GM18907 (cell line): Measurements from ENCODE around the gene BRD7.

Experiments
- ATAC-seq: cut with Tn5 transposase; IDR thresholded peaks from one replicate; pipeline ENCODE4 v1.9.1; 2021; ENCODE audit warnings: mild to moderate bottlenecking, moderate library complexity; ENCODE audit not compliant: unreplicated experiment

BRD7 gene

DNA sequence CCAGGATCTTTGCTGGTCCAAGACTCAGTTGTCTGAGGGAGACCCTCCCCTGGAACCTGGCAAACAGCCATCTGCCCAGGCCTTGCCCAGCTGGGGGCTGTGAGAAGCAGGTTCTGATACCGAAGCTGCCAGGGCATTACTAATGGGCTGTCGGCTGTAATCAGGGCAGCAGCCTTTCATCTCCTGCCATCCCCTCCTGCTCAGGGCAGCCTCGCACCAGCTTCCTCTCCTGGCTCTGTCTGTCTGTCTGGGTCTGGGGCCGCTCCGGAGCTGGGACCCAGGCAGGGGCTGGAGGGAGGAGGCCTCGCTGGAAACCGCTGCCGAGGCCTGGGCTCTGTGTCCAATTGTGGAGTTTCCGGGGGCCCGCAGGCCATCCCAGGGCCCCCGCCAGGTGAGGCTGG lies 21.6 kb upstream of the BRD7 start:
- no peak for ATAC-seq

DNA sequence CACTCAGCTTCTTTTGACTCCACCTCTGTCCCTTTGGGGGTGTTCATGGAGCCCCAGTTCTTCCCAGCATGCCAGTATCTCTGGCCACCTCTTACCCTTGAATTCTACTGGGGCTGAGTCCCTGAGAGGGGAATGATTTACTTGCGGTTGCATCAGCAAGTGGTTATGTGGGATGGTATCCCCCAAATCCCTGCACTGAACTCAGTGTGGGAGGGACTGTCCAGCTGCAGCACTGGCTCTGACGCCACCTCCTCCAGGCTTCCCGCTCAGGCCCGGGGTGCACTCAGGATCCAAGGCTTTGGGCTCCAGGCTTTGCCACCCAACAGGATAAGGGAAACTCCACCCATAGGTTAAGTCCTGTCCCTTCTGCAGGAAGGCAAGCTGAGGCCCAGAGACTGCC lies 21.1 kb upstream of the BRD7 start:
- ATAC-seq = no peak

DNA sequence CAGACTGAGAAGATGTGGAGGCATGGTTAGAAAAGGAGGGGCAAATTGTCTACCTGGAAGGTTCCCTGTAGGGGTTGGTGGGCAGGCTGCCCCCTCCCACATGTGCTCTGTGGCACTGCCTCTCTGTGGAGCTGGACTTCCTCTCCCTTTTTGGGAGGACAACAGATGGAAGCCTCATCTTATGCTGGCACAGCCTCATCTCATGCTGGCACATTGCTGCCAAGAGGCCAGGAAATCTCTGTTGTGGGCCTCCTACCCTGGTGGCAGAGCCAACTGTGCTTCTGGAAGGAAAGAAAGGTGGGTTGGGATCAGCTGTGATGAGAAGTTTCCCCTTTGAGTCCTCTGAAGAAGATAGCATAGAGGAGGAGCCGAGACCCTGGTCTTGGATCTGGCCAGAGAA lies 19.7 kb upstream of the BRD7 start:
- ATAC-seq = no peak

DNA sequence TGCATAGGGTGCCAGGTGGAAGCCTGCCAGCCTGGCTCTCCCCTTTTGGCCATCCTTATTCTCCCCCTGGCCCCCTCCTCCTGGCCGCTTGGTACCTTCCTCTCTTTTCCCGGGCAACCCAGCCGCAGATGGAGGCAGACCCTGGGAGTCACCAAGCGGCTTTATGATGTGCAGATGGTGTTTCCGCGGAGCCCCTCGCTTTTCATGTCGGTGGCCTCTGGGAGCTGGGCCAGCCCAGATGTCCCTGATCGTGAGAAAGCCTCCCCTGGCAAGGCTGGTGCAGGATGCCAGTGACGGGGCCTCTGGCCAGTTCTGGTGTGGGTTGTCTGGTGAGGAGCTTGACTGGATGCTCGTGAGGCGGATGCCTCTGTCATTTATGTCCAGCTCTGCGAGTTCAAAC lies 18.0 kb upstream of the BRD7 start:
- ATAC-seq = no peak

DNA sequence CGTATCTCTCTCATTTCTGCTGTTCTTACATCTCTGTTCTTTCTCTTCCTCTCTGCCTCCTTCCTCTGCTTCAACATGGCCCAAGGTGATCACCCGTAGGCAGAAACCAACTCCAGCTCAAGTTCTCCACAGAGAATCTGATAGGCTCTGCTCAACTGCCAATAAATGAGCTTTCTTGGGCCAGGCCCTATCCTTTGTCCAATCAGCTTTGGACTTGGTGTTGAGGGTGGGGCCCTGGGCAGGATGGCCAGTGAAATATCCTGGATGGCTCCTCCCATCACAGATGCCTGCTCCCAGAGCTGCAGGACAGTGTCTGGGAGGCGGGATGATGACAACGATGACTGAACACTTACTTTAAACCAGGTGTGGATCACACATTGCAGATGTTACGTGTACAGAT lies 17.4 kb upstream of the BRD7 start:
- no peak for ATAC-seq

DNA sequence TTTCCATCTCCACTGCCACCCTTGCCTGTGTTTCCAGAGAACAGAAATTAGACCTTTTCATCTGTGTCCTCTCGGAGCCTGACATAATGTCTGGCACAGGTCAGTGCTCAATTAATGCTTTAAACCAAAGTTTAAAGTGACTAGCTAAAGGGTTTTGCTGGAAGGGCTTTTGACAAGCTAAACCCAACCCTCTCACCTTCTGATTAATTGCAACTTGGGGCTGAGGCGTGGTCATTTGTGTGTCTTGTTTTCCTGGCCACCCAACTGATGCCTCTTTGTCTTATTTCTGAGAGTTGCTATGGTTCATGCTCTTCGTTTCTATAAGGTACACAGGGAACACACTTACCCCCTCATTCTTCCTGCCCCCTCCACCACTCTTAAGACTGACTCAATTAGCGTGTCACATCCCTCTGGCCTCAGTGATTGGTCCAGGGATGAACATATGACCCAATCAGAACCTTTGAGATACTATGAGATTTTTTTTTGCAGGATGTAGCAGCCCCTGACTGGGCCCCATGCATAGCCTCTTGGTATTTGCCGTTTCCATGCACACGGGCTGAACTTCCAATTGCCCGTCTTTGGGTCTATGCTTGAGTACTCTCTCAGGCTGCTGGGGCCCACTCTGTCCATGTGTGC lies 15.8 kb upstream of the BRD7 start:
- ATAC-seq = no peak

DNA sequence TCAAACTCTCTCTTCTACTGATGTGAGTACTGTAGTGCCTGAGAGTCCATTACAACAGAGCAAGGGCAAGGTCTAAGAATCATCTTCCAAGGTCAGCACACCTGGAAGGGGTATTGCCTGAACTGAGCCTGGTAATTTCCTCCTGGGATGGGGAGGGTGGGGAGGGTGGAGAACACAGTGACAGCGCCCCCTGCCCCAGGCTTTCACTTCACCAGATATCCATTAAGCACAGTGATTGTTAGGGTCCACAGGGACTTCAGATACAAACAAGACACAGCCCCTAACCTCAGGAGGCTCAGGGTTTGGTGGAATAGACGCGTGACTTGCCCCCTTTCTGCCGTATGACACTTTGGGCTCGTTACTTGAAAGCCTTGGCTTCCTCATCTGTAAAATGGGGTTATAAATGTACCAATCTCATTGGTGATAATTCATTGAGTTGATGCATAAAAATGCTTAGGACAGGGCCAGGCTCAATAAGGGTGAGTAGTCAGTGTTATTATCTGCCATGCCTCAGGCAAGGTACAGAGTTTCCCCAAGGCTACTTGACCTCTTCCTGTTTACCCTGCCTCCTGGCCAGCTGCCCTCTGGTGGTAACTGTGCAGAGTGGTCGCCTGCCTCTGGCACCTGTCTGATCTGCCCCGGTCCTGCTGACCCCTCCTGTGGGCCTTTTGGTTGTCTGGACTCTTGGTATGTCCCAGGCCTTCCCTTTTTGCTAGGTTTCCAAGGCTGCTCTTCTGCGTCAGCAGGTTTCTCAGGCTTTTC lies 13.1 kb upstream of the BRD7 start:
- ATAC-seq = no peak

DNA sequence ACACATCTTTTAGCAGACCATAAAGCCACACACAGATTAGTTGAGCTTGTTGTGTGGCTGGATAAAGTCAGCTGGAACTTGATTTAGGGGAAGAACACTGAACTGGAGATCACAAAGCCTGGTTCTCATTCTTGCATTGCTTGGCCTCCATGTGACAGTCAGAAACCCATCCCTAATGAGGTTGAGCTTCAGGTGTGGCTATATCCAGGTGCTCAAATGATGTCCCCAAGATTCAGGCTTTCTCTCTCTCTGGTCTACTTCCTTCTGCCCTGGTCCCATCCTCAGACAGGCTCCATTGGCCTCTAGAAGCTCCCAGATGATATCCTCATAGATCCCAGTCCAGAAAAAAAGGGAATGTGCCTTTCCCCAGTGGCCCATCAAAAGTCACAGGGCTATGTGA lies 9.6 kb upstream of the BRD7 start:
- ATAC-seq = no peak

DNA sequence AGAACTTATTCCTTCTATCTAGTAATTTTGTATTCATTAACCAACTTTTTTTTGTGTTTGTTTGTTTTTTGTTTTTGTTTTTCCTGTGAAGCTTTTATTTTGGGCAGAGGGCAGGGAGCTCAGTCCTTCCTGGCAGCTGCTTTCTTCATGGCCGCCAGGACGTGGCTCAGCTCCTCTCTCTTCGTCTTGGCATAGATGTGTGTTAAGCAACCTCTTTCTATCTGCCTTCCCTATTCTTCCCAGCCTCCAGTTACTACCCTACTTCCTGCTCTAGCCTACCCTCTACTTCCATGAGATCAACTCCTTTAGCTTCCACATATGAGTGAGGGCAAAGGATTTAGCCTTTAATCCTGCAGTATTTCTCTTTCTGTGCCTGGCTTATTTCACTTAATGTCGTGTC lies 8.2 kb upstream of the BRD7 start:
- ATAC-seq = no peak

DNA sequence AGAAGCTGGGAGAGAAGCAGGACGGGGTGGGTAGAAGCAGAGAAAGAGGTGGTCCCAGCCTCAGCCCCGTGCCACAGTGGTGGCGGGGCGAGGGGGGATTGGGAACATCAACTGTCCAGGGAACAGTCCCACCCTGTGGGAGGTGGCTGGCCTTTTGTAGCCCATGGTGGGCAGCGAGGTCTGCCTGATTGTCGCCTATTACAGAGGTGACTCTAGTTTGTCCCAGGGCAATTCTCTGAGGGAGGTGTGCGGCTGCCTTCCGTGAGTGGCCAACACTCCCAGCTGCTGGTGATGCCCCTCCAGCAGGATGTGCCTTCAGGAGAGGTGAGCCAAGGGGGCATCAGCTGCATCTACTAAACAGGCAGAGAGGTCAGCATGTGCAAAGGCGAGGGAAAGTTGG lies 5.0 kb upstream of the BRD7 start:
- ATAC-seq = no peak

DNA sequence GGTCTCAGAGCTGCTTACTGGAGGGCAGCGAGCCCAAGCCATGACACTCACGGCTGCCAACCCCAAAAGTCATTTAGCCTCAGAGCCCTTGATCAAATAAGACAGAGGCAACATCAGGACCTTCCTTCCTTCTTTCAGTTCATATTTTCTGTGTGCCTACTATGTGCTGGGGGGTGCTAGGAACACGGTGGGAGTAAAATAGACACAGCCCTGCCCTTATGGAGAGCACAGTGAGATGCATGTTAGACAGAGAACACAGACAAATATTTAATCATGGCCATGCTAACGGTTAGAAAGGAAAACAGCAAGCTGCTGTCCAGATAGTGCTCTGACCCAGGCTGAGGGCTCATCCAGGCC lies 4.5 kb upstream of the BRD7 start:
- ATAC-seq = no peak

DNA sequence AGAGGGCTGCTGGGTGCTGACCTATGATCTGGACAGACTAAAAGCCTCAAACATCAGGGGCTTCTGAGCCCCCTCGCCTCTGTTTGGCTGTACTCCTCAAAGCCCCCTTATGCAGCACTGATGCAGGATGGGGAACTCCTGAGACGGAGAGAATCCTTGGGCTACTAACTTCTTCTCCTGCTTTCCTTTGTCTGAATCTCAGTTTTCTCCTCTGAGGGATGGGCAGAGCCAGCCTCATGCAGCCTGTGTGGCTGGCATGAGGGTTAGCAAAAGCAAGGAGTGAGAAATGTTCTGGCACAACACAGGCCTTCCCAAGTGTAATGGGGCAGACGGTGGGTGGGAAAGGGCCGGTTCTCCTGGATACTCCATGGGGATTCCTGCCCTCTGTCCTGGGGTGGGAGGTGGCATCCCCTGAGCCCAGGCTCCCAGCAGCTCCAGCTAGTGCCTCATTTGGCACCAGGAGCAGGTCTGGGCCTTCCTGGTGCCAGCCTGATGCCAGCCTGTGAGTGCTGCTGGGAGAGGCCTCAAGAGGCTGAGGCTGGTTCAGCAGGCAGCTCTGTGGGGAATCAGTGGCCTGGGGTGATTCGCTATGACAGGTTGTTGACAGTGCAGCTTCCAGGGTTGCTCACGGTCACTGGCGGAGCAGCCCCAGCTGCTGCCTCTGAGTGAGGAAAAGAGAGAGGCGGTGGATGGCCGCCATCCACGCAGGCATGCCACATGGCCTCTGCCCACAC lies 4.0 kb upstream of the BRD7 start:
- ATAC-seq = no peak

DNA sequence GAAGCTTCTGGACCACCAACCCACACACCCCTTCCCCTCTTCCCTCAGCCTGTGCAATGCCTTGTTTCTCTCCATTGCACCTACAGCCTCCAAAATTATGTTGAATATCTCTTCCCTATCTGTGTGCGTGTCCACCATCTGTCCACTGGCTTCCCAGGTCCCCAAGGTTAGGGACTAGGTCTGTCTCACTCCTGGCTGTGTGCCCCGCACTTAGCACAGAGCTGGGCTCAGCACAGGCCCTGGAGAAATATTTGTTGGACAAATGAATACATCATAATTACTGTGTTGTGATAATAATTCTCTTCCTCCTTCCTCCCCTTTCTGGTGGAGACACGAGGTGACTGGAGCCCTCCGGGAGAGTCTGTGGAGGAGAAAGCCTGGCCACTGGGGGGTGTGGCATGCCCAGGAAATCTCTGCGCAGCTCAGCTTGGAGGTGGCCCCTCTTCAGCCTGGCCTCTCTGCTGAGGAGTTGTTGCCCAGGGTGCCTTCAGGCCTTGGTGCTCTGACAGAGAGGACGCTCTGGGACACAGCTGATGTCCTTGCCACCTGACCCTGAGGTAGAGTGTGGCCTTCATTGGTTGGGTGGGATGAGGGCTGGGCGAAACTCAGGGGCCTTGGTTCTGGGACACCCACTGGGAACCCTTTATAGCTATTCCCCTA lies 3.3 kb upstream of the BRD7 start:
- no peak for ATAC-seq

DNA sequence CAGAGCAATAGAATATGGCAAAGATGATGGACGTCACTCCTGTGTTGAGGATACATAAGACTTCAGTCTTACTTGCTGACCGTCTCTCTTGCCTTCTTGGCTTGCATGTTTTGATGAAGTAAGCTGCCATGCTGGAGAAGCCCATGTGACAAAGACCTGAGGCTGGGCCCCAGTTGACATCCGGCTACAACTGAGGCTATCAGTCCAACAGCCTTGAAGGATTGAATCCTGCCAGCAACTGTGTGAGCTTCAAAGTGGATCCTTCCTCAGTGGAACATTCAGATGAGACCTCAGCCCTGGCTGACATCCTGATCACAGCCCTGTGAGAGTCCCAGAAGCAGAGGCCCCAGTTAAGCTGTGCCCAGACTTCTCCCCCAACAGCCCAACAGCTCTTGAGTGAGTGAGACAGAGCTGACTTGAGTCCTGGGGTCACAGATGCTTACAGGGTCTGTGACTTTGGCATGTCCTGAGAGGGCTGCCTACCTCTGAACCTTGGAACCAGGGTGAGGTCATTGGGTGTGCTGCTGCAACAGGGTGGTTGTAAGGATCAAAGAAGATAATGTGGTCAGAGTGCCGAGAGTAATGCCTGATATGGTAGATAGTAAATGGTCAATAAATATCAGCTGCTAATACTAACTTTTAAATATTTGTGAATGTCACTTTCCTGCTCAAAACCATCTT lies 2.4 kb upstream of the BRD7 start:
- no peak for ATAC-seq

DNA sequence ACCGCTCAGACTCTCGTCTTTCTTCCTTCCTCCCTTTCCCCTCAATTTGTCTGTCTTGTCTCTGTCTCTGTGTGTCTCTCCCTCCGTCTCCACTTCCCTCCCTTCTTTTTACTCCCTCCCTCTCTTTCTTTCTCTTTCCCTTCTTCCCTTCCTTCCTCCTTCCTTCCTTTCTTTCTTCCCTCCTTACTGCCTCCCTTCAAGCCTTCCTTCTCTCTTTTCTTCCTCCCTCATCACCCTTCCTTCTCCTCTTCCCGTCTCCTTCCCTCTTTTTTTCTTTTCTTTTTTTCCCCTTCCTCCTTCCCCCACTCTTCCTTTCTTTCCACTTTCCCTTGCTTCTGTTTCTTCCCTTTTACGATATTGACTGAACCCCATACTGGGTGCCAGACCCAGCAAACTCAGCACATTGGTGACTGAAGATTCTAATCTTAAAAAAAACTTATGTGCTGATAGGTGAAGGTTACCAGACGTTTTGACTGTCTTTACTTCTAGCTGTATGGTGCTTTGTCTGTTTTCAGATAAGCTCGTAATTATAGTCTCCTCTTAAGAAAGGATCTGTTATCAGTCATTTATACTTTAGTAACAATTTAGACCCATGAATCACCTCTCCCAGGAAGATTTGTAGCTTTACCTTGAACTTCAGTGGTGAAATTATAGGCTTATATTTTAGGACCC lies 481 bp upstream of the BRD7 start:
- peak; percentile 2 for ATAC-seq

DNA sequence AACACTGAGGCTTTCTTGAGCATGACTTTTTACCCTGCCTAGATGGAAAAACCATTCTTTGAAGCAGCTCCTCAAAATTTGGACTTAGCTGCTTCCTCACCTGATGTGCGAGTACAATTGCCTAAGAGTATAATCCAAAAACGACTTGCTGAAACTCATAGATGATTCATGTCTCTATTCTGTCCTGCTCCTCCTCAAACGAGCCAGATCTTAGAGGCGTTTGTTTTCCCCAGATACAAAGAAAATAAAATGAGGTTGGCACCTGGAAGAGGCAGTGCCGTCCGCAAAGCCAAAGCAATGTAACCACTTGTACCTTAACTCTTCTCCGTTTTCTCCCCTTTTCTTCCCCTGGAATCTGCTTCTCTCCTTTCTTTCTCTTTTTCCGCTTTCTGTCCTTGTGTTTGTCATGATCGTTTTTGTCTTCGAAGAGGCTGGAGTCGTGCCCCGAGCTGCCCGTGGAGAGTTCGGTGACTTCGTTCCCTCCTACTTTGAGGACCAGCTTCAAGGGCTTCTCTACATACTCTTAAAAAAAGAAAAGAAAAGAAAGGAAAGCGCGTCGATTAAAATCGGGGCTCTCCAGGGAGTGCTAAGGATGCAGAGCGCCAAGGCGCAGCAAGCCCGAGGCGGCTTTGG lies 895 bp downstream of the BRD7 start:
- no peak for ATAC-seq

DNA sequence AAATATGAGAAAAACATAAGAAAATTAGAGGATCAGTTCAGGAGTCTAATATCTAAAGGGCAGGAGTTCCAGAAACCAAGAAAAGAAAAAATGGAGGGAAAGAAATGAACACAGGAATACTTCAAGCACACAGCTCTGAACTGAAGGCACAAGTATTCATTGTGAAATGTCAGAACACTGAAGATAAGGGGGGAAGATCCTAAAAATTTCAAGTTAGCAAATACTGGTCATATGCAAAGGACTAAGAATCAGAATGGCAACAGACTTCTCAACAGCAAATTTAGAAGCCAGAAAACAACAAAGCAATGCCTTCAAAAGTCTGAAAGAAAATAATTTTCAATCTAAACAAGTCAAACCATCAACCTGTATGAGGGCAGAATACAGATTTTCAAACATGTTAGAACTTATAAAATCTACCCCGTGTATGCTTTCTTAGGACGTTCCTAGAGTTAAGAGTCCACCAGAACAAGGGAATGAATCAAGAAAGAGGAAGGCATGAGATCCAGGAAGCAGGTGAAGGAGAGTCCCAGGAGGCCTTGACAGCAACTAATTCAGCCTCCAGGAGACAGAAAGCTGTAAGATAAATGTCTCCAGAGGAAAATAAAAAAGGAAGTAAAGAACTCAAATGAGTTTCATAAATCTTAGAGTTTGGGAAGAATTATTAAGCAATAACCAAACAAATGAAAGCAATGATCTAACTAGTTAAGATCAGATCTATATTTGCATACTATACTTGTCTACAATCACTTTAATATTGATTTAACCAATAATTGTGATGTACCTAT lies 2.8 kb downstream of the BRD7 start:
- no peak for ATAC-seq

DNA sequence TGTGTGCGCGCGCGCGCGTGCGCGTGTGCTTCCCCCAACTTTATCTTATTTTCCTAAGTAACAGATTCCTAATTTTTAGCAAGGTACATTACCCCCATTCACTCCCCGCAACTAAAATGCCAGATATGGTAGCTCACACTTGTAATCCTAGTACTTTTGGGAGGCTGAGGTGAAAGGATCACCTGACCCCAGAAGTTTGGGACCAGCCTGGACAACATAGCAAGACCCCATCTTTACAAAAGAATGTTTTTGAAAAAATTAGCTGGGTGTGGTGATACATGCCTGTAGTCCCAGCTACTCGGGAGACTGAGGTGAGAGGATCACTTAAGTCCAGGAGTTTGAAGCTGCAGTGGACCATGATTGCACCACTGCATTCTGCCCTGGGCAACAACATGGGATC lies 5.1 kb downstream of the BRD7 start:
- ATAC-seq = no peak

DNA sequence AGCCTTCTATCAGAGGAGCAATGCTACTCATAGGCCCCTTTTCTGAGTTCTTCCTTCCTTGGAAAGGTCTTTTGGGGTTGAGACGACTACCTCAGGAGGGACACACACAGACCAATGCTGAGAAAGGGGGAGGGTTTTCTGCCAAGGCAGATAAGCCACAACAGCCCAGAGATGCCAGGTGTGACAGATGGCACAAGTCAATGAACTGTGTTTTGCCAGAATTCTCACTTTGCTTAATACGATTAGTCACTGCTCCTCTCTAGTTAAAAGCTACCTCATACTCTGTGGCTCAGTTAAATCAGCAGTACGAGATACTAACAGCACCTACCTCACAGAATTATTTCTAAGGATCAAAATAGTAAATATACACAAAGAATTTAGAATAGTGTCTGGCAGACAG lies 8.0 kb downstream of the BRD7 start:
- ATAC-seq = no peak
